Fibroblast of pulmonary artery (primary cell): Measurements from ENCODE around the gene SAMM50.

Experiments
- DNase-seq: peaks from one replicate; pipeline ENCODE4 v3.0.0-alpha.2; 2010; ENCODE audit warnings: low read depth
- H3K4me3 ChIP-seq: replicated peaks from 2 replicates; pipeline ENCODE4 v1.5.1; 2011; ENCODE audit warnings: low read depth, mild to moderate bottlenecking, control low read depth, low read length, moderate library complexity
- TF ChIP-seq, protein P1 (sequence below): IDR thresholded peaks from 2 replicates; pipeline ENCODE4 v1.5.1; 2011; ENCODE audit warnings: mild to moderate bottlenecking, control low read depth, low read length, inconsistent platforms; ENCODE audit errors: missing control alignments

The SAMM50 gene

DNA sequence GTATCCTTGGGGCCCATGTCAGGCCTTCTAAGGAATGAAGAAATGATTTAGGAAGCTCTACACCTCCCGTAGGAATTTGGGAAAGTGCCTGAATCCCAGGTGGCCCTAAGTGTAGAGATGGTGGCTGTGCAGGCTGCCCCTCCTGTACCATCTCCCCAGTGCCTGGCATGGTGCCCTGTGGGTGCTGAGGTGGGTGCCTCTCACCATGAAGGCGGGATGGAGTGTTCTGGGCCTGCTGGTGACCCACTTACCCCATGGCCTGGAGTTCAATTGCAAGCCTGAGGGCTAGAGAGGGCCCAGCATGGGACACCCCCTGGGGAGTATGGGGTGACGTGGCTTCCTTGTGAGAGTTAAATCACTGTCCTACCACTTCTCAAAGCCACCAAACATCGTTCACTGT, 19.8 kb downstream of the SAMM50 start:
- no peak for DNase-seq
- TF ChIP-seq, protein P1, sequence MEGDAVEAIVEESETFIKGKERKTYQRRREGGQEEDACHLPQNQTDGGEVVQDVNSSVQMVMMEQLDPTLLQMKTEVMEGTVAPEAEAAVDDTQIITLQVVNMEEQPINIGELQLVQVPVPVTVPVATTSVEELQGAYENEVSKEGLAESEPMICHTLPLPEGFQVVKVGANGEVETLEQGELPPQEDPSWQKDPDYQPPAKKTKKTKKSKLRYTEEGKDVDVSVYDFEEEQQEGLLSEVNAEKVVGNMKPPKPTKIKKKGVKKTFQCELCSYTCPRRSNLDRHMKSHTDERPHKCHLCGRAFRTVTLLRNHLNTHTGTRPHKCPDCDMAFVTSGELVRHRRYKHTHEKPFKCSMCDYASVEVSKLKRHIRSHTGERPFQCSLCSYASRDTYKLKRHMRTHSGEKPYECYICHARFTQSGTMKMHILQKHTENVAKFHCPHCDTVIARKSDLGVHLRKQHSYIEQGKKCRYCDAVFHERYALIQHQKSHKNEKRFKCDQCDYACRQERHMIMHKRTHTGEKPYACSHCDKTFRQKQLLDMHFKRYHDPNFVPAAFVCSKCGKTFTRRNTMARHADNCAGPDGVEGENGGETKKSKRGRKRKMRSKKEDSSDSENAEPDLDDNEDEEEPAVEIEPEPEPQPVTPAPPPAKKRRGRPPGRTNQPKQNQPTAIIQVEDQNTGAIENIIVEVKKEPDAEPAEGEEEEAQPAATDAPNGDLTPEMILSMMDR: no peak
- H3K4me3 ChIP-seq: no peak overlapping the region

DNA sequence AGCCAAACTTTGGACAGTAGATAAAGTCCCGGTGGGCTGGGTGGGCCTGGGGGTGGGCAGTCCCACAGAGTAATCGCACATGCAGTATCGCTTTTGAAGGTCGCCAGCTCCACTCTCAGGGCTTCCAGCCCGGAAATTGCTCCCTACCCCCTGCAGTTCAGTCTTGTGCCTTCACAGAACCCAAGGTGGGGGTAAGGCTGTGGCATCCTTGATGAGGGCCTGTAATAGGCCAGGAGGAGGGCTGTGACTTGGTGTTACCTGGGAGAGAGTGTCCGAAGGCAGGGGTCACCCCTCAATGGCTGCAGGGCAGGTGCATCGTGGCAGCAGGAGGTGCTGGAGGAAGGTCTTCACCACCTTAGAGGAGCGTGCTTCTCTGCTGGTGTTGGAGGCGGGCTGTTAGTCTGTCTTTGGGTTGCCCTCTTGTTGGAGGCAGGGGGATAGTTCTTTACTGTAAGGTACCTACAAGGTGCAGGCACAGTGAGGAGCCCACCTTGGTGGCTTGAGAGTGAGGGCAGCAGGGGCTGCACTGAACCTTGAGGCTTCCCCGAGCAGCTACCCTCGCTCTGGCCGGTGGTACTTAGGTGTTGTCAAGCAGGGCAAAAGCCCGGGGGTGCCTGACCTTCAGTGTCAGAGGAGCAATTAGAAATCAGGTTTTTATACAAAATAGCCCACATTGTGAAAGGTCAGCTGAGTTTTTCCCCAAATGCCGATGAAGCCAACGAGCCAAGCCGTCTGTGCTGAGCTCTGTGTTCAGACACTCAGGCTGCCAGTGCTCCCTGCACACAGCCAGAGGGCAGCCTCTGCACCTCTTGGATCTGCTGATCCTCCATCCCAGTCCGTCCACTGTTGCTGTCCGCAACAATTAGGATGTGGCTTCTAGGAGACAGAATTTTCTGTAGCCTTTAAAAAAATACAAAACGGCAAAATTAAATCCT, 21.9 kb downstream of the SAMM50 start:
- TF ChIP-seq, protein P1: no peak
- DNase-seq: no peak
- no peak overlapping the region for H3K4me3 ChIP-seq

DNA sequence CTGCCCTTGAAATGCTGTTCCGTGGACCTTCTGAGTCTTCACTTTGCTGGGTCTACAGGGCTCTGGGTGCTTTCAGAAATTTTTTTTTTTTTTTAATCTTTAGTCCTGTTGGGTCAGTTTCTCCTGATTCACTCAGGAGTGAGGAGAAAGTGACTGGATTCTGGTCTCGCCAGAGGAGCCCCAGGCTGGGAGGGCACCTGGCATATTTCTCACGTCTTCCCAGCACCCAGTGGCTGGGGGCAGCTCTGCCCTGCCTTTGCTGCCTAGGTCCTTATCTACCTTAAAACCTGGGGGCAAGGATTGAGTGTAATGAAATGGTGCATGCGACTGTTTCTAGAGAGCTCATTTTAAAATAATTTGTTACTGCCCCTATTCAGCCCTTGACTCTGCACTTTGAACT, 23.3 kb downstream of the SAMM50 start:
- TF ChIP-seq, protein P1: no peak
- DNase-seq: no peak
- H3K4me3 ChIP-seq: no peak overlapping the region

DNA sequence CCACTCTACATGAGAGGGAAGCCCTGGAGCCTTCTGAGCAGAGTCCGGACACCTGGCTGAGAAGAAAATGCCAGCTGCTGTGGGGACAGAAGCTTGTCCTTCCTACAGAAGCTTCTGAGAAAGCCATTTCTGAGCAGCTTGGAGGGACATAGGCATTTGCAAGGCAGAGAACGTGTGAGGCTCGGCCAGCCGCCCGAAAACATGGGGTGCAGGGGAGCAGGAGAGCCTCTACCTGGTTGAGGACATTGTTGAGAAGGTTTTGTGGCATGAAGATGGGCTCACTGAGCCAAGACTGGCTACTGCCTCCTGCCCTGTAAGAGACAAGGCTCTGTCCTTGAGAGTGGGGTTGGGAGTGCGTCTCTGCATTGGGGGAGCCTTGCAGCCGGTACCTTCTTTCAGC, 25.3 kb downstream of the SAMM50 start:
- H3K4me3 ChIP-seq: no peak overlapping the region
- no peak for DNase-seq
- TF ChIP-seq, protein P1: no peak

DNA sequence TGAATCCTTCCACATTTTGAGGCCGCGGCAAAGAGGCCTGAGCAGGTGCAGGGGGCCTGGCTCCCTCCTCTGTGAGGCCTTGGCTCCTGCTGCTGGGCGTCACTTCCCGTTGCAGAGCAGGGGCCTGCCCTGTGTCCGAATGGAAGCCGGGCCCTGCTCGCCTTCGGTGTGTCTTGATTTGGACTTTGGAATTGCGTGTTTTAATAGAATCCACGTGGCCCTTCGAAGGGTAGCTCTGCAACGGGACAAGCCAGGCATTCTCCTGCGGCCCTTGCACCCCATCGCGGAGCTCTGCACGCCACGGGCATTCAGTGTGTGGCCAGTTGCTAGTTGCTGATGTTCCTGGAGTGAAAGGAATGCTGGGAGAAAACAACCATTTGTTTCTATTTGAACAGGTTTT, 25.8 kb downstream of the SAMM50 start:
- TF ChIP-seq, protein P1: no peak
- no peak overlapping the region for H3K4me3 ChIP-seq
- DNase-seq: no peak

DNA sequence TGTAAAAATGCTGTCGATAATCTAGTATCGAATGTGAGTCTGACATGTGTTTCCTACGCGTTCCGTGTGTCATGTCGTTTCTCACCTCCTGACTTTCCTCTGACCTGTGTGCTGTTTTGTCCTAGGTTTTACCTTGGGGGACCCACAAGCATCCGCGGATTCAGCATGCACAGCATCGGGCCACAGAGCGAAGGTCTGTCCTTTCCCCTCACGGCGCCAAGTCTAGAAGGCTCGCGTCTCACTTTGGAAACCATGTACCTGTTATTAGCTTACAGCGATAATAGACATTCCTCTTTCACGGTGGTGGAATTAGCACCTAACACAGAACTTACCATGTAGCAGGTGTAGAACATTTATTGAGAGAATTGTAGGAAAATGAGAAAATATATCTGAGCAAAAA, 28.6 kb downstream of the SAMM50 start:
- H3K4me3 ChIP-seq: no peak overlapping the region
- TF ChIP-seq, protein P1: no peak

DNA sequence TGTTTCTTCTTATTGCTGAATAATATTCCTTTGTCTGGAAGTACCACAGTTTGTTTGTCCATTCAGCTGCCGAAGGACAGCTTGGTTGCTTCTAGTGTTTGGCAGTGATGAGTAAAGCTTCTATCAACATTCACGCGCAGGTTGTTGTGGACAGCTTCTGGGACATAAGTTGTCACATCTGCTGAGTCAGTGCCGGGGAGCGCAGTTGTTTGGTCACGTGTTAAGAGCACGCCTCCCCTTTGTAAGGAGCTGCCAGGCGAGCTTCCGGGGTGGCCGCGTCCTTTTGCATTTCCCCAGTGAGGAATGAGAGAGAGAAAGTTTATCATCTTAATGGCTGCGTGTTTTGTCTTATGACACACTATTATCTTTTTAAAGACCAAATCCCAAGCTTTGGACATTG, 30.3 kb downstream of the SAMM50 start:
- TF ChIP-seq, protein P1: no peak
- no peak overlapping the region for H3K4me3 ChIP-seq
- DNase-seq: peak; percentile 25

More for the DNA sequence above, 28.6 kb downstream of the SAMM50 start:
- no peak for DNase-seq
